Thyroid gland (tissue), 4 donors: ENCODE results near the gene FXYD1.

Source experiments
- CTCF ChIP-seq, 6 experiments: fragments of 200-600 bp in 3 of 6; fragments of 450-650 bp in 3 of 6; sonication (generic) in 3 of 6; IDR thresholded peaks; one replicate each; pipeline ENCODE4 v1.5.1; 2016 to 2019; ENCODE audit warnings: antibody characterized with exemption in 6 of 6, mild to moderate bottlenecking in 2 of 6, inconsistent platforms in 1 of 6, moderate library complexity in 1 of 6
- POLR2A ChIP-seq, 2 donors: fragments of 450-650 bp; IDR thresholded peaks; one replicate each; pipeline ENCODE4 v1.6.1; 2017; ENCODE audit warnings: antibody characterized with exemption in 2 of 2, mild to moderate bottlenecking in 2 of 2, moderate library complexity in 1 of 2

GRCh38 chr19:35089554-35089953 lies 49.1 kb upstream of the FXYD1 start:
- TF ChIP-seq CTCF (IDR thresholded peaks at IDR 0.05) (no peak), POLR2A (IDR thresholded peaks at IDR 0.05) (no peak)
